Measurements from ENCODE around the gene AP1G1. TPM values are rescaled to one million over a fixed set of nuclear protein-coding genes. Genes with fewer than 3 reads are reported as not detected.
A peak's percentile ranks its signal among the peaks of the same experiment; 100 is the strongest.
"Not testable (repeated sequence)": the region's sequence is repeated elsewhere in the genome, so short reads cannot be mapped to it uniquely, and the experiment has no call there.

The AP1G1 gene
- total RNA-seq, 1 donor from 2014 or later, result 95.8 TPM

- DNase-seq (ENCODE audit: low spot score), result not testable (repeated sequence)
Observed at GRCh38 chr16:71810155-71810530, 1.5 kb upstream of the AP1G1 start.

- peak; percentile 84 for DNase-seq (ENCODE audit: low spot score)
Observed at GRCh38 chr16:71807905-71808592, 585 bp downstream of the AP1G1 start.

GRCh38 chr16:71803305-71803690 is 5.3 kb downstream of the AP1G1 start:
- DNase-seq (ENCODE audit: low spot score), result no peak

GRCh38 chr16:71796501-71797097 is 12.0 kb downstream of the AP1G1 start:
- DNase-seq (ENCODE audit: low spot score), result no peak

GRCh38 chr16:71794943-71795342 is 13.7 kb downstream of the AP1G1 start:
- no peak for DNase-seq (ENCODE audit: low spot score)

GRCh38 chr16:71794018-71794417 is 14.6 kb downstream of the AP1G1 start:
- DNase-seq (ENCODE audit: low spot score), result no peak

GRCh38 chr16:71792176-71792575 is 16.5 kb downstream of the AP1G1 start:
- DNase-seq (ENCODE audit: low spot score), result no peak

- DNase-seq (ENCODE audit: low spot score), result not testable (repeated sequence)
Observed at GRCh38 chr16:71790329-71790728, 18.3 kb downstream of the AP1G1 start.

- DNase-seq (ENCODE audit: low spot score), result no peak
Observed at GRCh38 chr16:71789136-71789535, 19.5 kb downstream of the AP1G1 start.

GRCh38 chr16:71788578-71788977 is 20.1 kb downstream of the AP1G1 start:
- no peak for DNase-seq (ENCODE audit: low spot score)

GRCh38 chr16:71785143-71785542 is 23.5 kb downstream of the AP1G1 start:
- DNase-seq (ENCODE audit: low spot score), result not testable (repeated sequence)

- no peak for DNase-seq (ENCODE audit: low spot score)
Observed at GRCh38 chr16:71784093-71784492, 24.5 kb downstream of the AP1G1 start.

- DNase-seq (ENCODE audit: low spot score), result no peak
Observed at GRCh38 chr16:71781741-71782140, 26.9 kb downstream of the AP1G1 start.

- no peak for DNase-seq (ENCODE audit: low spot score)
Observed at GRCh38 chr16:71780521-71781089, 28.0 kb downstream of the AP1G1 start.

GRCh38 chr16:71778780-71779179 is 29.9 kb downstream of the AP1G1 start:
- DNase-seq (ENCODE audit: low spot score), result no peak

GRCh38 chr16:71777329-71777728 is 31.3 kb downstream of the AP1G1 start:
- DNase-seq (ENCODE audit: low spot score), result no peak

- DNase-seq (ENCODE audit: low spot score), result no peak
Observed at GRCh38 chr16:71775949-71776348, 32.7 kb downstream of the AP1G1 start.

- no peak for DNase-seq (ENCODE audit: low spot score)
Observed at GRCh38 chr16:71771571-71771970, 37.1 kb downstream of the AP1G1 start.

- DNase-seq (ENCODE audit: low spot score), result no peak
Observed at GRCh38 chr16:71769222-71769621, 39.4 kb downstream of the AP1G1 start.

GRCh38 chr16:71767060-71767900 is 41.4 kb downstream of the AP1G1 start:
- DNase-seq (ENCODE audit: low spot score), result no peak

- DNase-seq (ENCODE audit: low spot score), result no peak
Observed at GRCh38 chr16:71762186-71762585, 46.4 kb downstream of the AP1G1 start.

GRCh38 chr16:71761097-71761496 is 47.5 kb downstream of the AP1G1 start:
- DNase-seq (ENCODE audit: low spot score), result no peak

Data from mesenteric fat pad (tissue), 1 donor.